ENCODE data around the gene SLC39A7.

Gene SLC39A7

DNA sequence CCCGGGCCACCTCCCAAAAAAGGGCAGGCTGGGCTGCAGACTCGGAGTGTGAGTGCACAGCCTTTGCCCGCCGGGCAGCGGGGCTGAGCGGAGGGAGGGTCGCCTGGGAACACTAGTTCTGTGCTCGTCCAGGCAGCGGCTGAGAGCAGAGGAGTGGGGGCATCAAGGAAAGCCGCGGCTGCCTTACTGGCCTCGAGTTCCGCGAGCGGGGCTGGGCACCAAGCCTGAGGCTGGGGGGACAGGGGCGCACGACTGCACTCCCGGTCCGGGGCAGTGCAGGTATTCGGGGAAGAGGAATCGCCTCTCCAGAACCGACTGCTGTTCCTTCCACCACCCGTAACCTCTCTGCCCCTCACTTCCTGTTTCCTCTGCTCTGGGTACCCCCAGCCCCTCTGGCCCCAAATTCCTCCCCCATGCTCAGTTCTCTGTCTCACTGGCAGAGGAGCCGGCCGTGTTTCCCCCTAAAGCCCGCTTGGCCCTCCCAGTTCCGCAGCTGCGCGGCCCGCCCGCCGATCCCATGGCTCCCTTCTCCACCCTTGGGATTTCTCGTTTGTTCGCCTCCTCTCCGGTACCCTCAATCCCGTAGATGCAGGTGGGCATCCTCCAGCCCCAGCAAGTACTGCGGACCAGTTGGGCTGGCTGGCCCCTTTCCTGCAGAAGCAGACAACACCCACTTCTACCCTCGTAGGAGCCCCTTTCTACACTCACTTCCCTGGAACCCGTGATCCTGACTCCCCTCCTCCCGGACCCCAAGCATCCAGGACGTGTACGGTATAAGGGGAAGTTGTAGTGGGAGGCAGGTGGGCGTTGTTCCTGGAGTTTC is 12.7 kb downstream of the SLC39A7 start:
- TF ChIP-seq, protein P1, sequence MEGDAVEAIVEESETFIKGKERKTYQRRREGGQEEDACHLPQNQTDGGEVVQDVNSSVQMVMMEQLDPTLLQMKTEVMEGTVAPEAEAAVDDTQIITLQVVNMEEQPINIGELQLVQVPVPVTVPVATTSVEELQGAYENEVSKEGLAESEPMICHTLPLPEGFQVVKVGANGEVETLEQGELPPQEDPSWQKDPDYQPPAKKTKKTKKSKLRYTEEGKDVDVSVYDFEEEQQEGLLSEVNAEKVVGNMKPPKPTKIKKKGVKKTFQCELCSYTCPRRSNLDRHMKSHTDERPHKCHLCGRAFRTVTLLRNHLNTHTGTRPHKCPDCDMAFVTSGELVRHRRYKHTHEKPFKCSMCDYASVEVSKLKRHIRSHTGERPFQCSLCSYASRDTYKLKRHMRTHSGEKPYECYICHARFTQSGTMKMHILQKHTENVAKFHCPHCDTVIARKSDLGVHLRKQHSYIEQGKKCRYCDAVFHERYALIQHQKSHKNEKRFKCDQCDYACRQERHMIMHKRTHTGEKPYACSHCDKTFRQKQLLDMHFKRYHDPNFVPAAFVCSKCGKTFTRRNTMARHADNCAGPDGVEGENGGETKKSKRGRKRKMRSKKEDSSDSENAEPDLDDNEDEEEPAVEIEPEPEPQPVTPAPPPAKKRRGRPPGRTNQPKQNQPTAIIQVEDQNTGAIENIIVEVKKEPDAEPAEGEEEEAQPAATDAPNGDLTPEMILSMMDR (IDR thresholded peaks at IDR 0.05; ENCODE audit: unreplicated experiment in 3 of 3), result no peak
- Mint-ChIP-seq H3K27ac (peak overlapping the region; percentile 62 to 83 (median 63)), H3K36me3 (ENCODE audit: low read depth) (peaks cover 21% of the 10 kb centered on the region), H3K27me3 (ENCODE audit: low read depth) (peaks cover 6% of the 10 kb centered on the region), H3K4me1 (peaks cover 29% of the 10 kb centered on the region), H3K9me3 (no peaks in the 10 kb centered on the region), H3K4me3 (peak overlapping the region; percentile 90 to 95 (median 94))

DNA sequence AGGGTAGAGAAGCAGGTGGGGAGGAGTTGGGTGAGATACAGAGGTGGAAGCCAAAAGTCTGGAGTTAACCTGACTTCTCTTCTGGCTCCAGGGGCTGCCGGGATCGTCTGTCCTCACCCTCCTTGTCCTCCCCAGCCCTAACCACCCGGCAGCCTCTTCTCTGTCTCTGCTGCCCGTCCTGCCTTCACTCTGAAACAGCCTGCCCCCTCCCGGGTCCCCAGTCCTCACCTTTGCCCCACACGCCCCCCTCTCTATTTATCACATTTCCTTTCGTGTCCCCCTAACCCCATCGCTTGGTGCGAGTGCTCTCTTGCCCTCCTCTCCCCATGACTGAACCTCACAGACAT is 13.3 kb downstream of the SLC39A7 start:
- H3K27me3 Mint-ChIP-seq (ENCODE audit: low read depth), result peaks cover 9% of the 10 kb centered on the region
- H3K27ac Mint-ChIP-seq, result peak overlapping the region in 2 of 3 experiments; percentile 63 to 83
- H3K4me1 Mint-ChIP-seq, result peaks cover 25% of the 10 kb centered on the region
- H3K36me3 Mint-ChIP-seq (ENCODE audit: low read depth), result peaks cover 21% of the 10 kb centered on the region
- peak overlapping the region; percentile 90 to 95 (median 94) for H3K4me3 Mint-ChIP-seq
- no peaks in the 10 kb centered on the region for H3K9me3 Mint-ChIP-seq
- TF ChIP-seq, protein P1 (IDR thresholded peaks at IDR 0.05; ENCODE audit: unreplicated experiment in 3 of 3), result no peak

DNA sequence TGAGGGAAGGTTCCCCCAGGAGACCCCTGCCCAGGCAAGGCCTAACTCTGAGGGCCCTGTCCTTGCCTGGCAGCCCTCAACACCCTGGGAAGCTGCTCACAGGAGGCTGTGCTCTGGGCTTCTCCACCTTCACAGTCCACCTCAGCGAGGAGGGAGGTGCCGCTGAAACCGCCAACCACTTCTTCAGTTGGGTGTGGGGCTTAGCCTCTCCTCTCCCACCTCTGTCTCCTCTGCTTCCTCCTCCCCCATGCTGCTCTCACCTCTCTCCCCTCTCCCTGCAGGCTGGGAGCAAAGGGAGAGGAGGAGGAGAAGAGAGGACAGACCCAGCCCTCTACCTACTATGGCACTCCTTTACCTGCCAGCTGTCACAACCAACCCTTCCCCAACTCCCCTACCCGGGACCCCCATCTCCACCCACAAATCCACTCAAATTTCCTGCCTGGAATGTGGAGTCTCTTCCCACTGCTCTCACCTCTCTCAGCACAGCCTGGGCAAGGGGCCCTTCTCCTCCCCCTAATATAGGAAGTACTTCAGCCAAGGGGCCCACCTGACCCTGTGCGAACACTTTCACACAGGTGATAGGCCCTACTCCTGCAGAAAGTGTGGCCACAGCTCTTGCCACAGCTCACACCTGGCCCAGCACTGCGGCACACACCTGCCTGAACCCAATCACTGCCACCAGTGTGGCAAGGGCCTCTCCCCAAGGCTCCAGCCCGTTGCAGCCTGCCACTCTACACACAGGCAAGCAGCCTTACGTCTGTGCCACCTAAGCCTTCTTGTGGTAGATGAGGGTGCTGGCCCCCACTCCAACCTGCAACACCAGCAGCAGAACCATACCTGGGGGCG is 14.8 kb downstream of the SLC39A7 start:
- Mint-ChIP-seq H3K27ac (no peak overlapping the region), H3K4me3 (peak overlapping the region; percentile 33 to 49 (median 34)), H3K9me3 (no peaks in the 10 kb centered on the region), H3K27me3 (ENCODE audit: low read depth) (peaks cover 9% of the 10 kb centered on the region), H3K36me3 (ENCODE audit: low read depth) (peaks cover 9% of the 10 kb centered on the region), H3K4me1 (peaks cover 16% of the 10 kb centered on the region)
- TF ChIP-seq, protein P1 (IDR thresholded peaks at IDR 0.05; ENCODE audit: unreplicated experiment in 3 of 3), result no peak

DNA sequence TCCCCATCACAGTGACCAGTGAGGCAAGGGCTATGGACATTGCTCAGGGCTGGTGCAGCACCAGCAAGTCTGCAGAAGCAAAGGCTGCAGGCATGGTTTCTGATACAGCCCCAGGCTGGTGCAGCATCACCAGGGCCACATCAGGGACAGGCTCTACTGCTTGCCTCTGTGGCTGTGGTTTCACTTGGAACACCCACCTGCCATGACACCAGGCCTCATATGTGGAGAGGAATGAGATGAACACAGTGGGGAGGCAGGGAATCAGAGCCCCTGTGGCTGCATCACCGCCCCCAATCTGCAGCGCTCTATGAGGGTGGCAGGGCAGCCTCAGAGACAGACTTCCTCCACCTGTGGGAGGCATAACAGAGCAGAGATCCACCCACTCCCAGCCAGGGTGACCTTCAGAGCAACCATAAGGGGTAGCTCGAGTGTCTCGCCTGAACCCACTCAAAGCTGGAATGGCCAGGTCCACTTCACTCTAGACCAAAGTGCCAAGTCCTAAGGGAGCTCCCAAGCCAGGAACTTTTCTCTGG is 15.5 kb downstream of the SLC39A7 start:
- Mint-ChIP-seq H3K27ac (no peak overlapping the region), H3K4me3 (no peak overlapping the region), H3K36me3 (ENCODE audit: low read depth) (peaks cover 6% of the 10 kb centered on the region)

DNA sequence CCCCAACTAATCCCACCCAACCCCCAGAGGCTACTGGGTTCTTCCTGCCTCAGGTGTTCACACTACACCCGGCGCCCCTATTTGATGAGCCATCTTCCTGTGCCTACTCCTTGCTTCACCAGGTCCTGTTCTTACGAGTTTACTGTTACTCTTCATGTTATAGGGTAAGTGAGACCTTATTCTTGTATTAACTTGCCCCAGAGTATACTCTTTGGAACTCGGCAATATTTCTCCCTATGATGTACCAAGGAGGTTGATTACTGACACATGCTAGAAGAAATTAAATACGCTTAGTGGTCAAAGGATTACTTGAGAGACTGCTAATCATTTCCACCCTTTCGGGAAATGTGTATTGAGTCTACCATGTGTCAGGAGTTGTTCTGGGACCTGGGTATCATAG is 16.6 kb downstream of the SLC39A7 start:
- no peaks in the 10 kb centered on the region for H3K9me3 Mint-ChIP-seq
- H3K36me3 Mint-ChIP-seq (ENCODE audit: low read depth), result peaks cover under 1% of the 10 kb centered on the region
- peaks cover 13% of the 10 kb centered on the region for H3K4me1 Mint-ChIP-seq
- H3K4me3 Mint-ChIP-seq, result no peak overlapping the region
- H3K27ac Mint-ChIP-seq, result no peak overlapping the region
- H3K27me3 Mint-ChIP-seq (ENCODE audit: low read depth), result peaks cover 9% of the 10 kb centered on the region
- TF ChIP-seq, protein P1 (IDR thresholded peaks at IDR 0.05; ENCODE audit: unreplicated experiment in 3 of 3), result no peak

More for the DNA sequence above, 15.5 kb downstream of the SLC39A7 start:
- H3K9me3 Mint-ChIP-seq, result no peaks in the 10 kb centered on the region
- TF ChIP-seq, protein P1 (IDR thresholded peaks at IDR 0.05; ENCODE audit: unreplicated experiment in 3 of 3), result no peak
- peaks cover 16% of the 10 kb centered on the region for H3K4me1 Mint-ChIP-seq
- H3K27me3 Mint-ChIP-seq (ENCODE audit: low read depth), result peaks cover 9% of the 10 kb centered on the region
